Measurements from ENCODE around the gene STK11IP.

The STK11IP gene

GRCh38 chr2:219562049-219563020, 35.3 kb upstream of the STK11IP start:
- no peak for DNase-seq (ENCODE audit: low read depth in 1 of 2, low spot score in 1 of 2)

GRCh38 chr2:219563271-219563928, 34.3 kb upstream of the STK11IP start:
- no peak for DNase-seq (ENCODE audit: low read depth in 1 of 2, low spot score in 1 of 2)

GRCh38 chr2:219565130-219566080, 32.3 kb upstream of the STK11IP start:
- no peak for DNase-seq (ENCODE audit: low read depth in 1 of 2, low spot score in 1 of 2)

- no peak for DNase-seq (ENCODE audit: low read depth in 1 of 2, low spot score in 1 of 2)
Observed at GRCh38 chr2:219566640-219567039, 31.0 kb upstream of the STK11IP start.

- no peak for DNase-seq (ENCODE audit: low read depth in 1 of 2, low spot score in 1 of 2)
Observed at GRCh38 chr2:219567131-219567530, 30.5 kb upstream of the STK11IP start.

GRCh38 chr2:219567791-219568361, 29.8 kb upstream of the STK11IP start:
- no peak for DNase-seq (ENCODE audit: low read depth in 1 of 2, low spot score in 1 of 2)

- DNase-seq (ENCODE audit: low read depth in 1 of 2, low spot score in 1 of 2), result no peak
Observed at GRCh38 chr2:219569041-219569440, 28.6 kb upstream of the STK11IP start.

- no peak for DNase-seq (ENCODE audit: low read depth in 1 of 2, low spot score in 1 of 2)
Observed at GRCh38 chr2:219569635-219570034, 28.0 kb upstream of the STK11IP start.

GRCh38 chr2:219570194-219570923, 27.3 kb upstream of the STK11IP start:
- no peak for DNase-seq (ENCODE audit: low read depth in 1 of 2, low spot score in 1 of 2)

- no peak for DNase-seq (ENCODE audit: low read depth in 1 of 2, low spot score in 1 of 2)
Observed at GRCh38 chr2:219570924-219571310, 26.7 kb upstream of the STK11IP start.

GRCh38 chr2:219571311-219572236, 26.1 kb upstream of the STK11IP start, which contains the start of gene OBSL1:
OBSL1 (minus strand) TSS chr2:219571539; CDS start chr2:219571232, 307 bp downstream.
- DNase-seq (ENCODE audit: low read depth in 1 of 2, low spot score in 1 of 2), result no peak

- no peak for DNase-seq (ENCODE audit: low read depth in 1 of 2, low spot score in 1 of 2)
Observed at GRCh38 chr2:219572237-219573001, 25.2 kb upstream of the STK11IP start, which contains the start of gene INHA. INHA (plus strand) TSS chr2:219572310; CDS start chr2:219572375, 65 bp downstream.

GRCh38 chr2:219573166-219573565, 24.5 kb upstream of the STK11IP start:
- DNase-seq (ENCODE audit: low read depth in 1 of 2, low spot score in 1 of 2), result no peak

- no peak for DNase-seq (ENCODE audit: low read depth in 1 of 2, low spot score in 1 of 2)
Observed at GRCh38 chr2:219574484-219575311, 23.0 kb upstream of the STK11IP start.

- DNase-seq (ENCODE audit: low read depth in 1 of 2, low spot score in 1 of 2), result no peak
Observed at GRCh38 chr2:219575566-219576504, 21.8 kb upstream of the STK11IP start.
